ENCODE measurements around the gene IQCH.
"Not testable (repeated sequence)": the region's sequence is repeated elsewhere in the genome, so short reads cannot be mapped to it uniquely, and the experiment has no call there.

The IQCH gene

GRCh38 chr15:67397139-67397538 lies 142.6 kb downstream of the IQCH start:
- DNase-seq (ENCODE audit: low read depth), result no peak

- DNase-seq (ENCODE audit: low read depth), result no peak
Observed at GRCh38 chr15:67399925-67400324, 145.3 kb downstream of the IQCH start.

GRCh38 chr15:67400890-67401289 lies 146.3 kb downstream of the IQCH start:
- no peak for DNase-seq (ENCODE audit: low read depth)

- DNase-seq (ENCODE audit: low read depth), result no peak
Observed at GRCh38 chr15:67401336-67401735, 146.8 kb downstream of the IQCH start.

- DNase-seq (ENCODE audit: low read depth), result no peak
Observed at GRCh38 chr15:67403428-67404154, 149.0 kb downstream of the IQCH start.

GRCh38 chr15:67405208-67406191 lies 150.9 kb downstream of the IQCH start:
- no peak for DNase-seq (ENCODE audit: low read depth)

GRCh38 chr15:67406257-67406861 lies 151.8 kb downstream of the IQCH start:
- no peak for DNase-seq (ENCODE audit: low read depth)

- no peak for DNase-seq (ENCODE audit: low read depth)
Observed at GRCh38 chr15:67407786-67408185, 153.2 kb downstream of the IQCH start.

- DNase-seq (ENCODE audit: low read depth), result no peak
Observed at GRCh38 chr15:67409175-67409574, 154.6 kb downstream of the IQCH start.

GRCh38 chr15:67411486-67411885 lies 156.9 kb downstream of the IQCH start:
- DNase-seq (ENCODE audit: low read depth), result no peak

GRCh38 chr15:67413770-67414390 lies 159.3 kb downstream of the IQCH start:
- DNase-seq (ENCODE audit: low read depth), result no peak

GRCh38 chr15:67415181-67415580 lies 160.6 kb downstream of the IQCH start:
- no peak for DNase-seq (ENCODE audit: low read depth)

GRCh38 chr15:67416891-67417290 lies 162.3 kb downstream of the IQCH start:
- DNase-seq (ENCODE audit: low read depth), result no peak

- DNase-seq (ENCODE audit: low read depth), result no peak
Observed at GRCh38 chr15:67419705-67420104, 165.1 kb downstream of the IQCH start.

GRCh38 chr15:67420137-67420536 lies 165.6 kb downstream of the IQCH start:
- DNase-seq (ENCODE audit: low read depth), result no peak

GRCh38 chr15:67421105-67421504 lies 166.5 kb downstream of the IQCH start:
- DNase-seq (ENCODE audit: low read depth), result no peak

- DNase-seq (ENCODE audit: low read depth), result no peak
Observed at GRCh38 chr15:67422296-67422695, 167.7 kb downstream of the IQCH start.

GRCh38 chr15:67433495-67434099 lies 179.0 kb downstream of the IQCH start:
- DNase-seq (ENCODE audit: low read depth), result peak; percentile 8

GRCh38 chr15:67436351-67437250 lies 182.0 kb downstream of the IQCH start:
- not testable (repeated sequence) for DNase-seq (ENCODE audit: low read depth)

GRCh38 chr15:67444100-67444499 lies 189.5 kb downstream of the IQCH start:
- DNase-seq (ENCODE audit: low read depth), result no peak

- DNase-seq (ENCODE audit: low read depth), result no peak
Observed at GRCh38 chr15:67446449-67446848, 191.9 kb downstream of the IQCH start.

Data from activated T-cell treated with anti-CD3 and anti-CD28 coated beads for 48 hours (primary cell).